Measurements from ENCODE around the gene PRTFDC1.

Gene PRTFDC1

GRCh38 chr10:24884316-24884715 is 68.1 kb downstream of the PRTFDC1 start:
- no peak overlapping the region for H3K9ac ChIP-seq (ENCODE audit: low read length)
- no peaks in the 10 kb centered on the region for H3K4me1 ChIP-seq (ENCODE audit: insufficient read depth, low read length)

GRCh38 chr10:24883176-24883575 is 69.2 kb downstream of the PRTFDC1 start:
- no peak overlapping the region for H3K9ac ChIP-seq (ENCODE audit: low read length)
- no peaks in the 10 kb centered on the region for H3K9me3 ChIP-seq (ENCODE audit: low read length)
- H3K4me3 ChIP-seq (ENCODE audit: low read depth in 1 of 2, low read length in 2 of 2), result no peak overlapping the region
- no peak overlapping the region for H3K27ac ChIP-seq (ENCODE audit: low read depth, low read length)
- H3K27me3 ChIP-seq (ENCODE audit: control insufficient read depth in 1 of 2, insufficient read depth in 2 of 2, low read length in 2 of 2), result no peaks in the 10 kb centered on the region
- no peaks in the 10 kb centered on the region for H3K36me3 ChIP-seq (ENCODE audit: insufficient read depth, low read length)
- H3K4me1 ChIP-seq (ENCODE audit: insufficient read depth, low read length), result no peaks in the 10 kb centered on the region

More at GRCh38 chr10:24884316-24884715, 68.1 kb downstream of the PRTFDC1 start:
- Histone ChIP-seq H3K4me3 (ENCODE audit: low read depth in 1 of 2, low read length in 2 of 2) (no peak overlapping the region), H3K36me3 (ENCODE audit: insufficient read depth, low read length) (no peaks in the 10 kb centered on the region), H3K9me3 (ENCODE audit: low read length) (no peaks in the 10 kb centered on the region), H3K27ac (ENCODE audit: low read depth, low read length) (no peak overlapping the region), H3K27me3 (ENCODE audit: control insufficient read depth in 1 of 2, insufficient read depth in 2 of 2, low read length in 2 of 2) (no peaks in the 10 kb centered on the region)

GRCh38 chr10:24882047-24882698 is 70.2 kb downstream of the PRTFDC1 start:
- Histone ChIP-seq H3K27me3 (ENCODE audit: control insufficient read depth in 1 of 2, insufficient read depth in 2 of 2, low read length in 2 of 2) (no peaks in the 10 kb centered on the region), H3K4me1 (ENCODE audit: insufficient read depth, low read length) (no peaks in the 10 kb centered on the region), H3K9ac (ENCODE audit: low read length) (no peak overlapping the region), H3K9me3 (ENCODE audit: low read length) (no peaks in the 10 kb centered on the region), H3K4me3 (ENCODE audit: low read depth in 1 of 2, low read length in 2 of 2) (no peak overlapping the region), H3K27ac (ENCODE audit: low read depth, low read length) (no peak overlapping the region), H3K36me3 (ENCODE audit: insufficient read depth, low read length) (no peaks in the 10 kb centered on the region)

- Histone ChIP-seq H3K9ac (ENCODE audit: low read length) (no peak overlapping the region), H3K9me3 (ENCODE audit: low read length) (no peaks in the 10 kb centered on the region), H3K4me1 (ENCODE audit: insufficient read depth, low read length) (no peaks in the 10 kb centered on the region), H3K27ac (ENCODE audit: low read depth, low read length) (no peak overlapping the region), H3K27me3 (ENCODE audit: control insufficient read depth in 1 of 2, insufficient read depth in 2 of 2, low read length in 2 of 2) (no peaks in the 10 kb centered on the region), H3K36me3 (ENCODE audit: insufficient read depth, low read length) (no peaks in the 10 kb centered on the region), H3K4me3 (ENCODE audit: low read depth in 1 of 2, low read length in 2 of 2) (no peak overlapping the region)
These were observed 72.5 kb downstream of the PRTFDC1 start for GRCh38 chr10:24879861-24880260.

GRCh38 chr10:24874133-24874532 is 78.3 kb downstream of the PRTFDC1 start:
- H3K4me1 ChIP-seq (ENCODE audit: insufficient read depth, low read length), result peaks cover 12% of the 10 kb centered on the region
- no peaks in the 10 kb centered on the region for H3K36me3 ChIP-seq (ENCODE audit: insufficient read depth, low read length)
- H3K9ac ChIP-seq (ENCODE audit: low read length), result no peak overlapping the region
- no peak overlapping the region for H3K4me3 ChIP-seq (ENCODE audit: low read depth in 1 of 2, low read length in 2 of 2)
- no peaks in the 10 kb centered on the region for H3K27me3 ChIP-seq (ENCODE audit: control insufficient read depth in 1 of 2, insufficient read depth in 2 of 2, low read length in 2 of 2)
- H3K9me3 ChIP-seq (ENCODE audit: low read length), result no peaks in the 10 kb centered on the region
- no peak overlapping the region for H3K27ac ChIP-seq (ENCODE audit: low read depth, low read length)

- no peak overlapping the region for H3K9ac ChIP-seq (ENCODE audit: low read length)
- no peaks in the 10 kb centered on the region for H3K9me3 ChIP-seq (ENCODE audit: low read length)
- no peak overlapping the region for H3K4me3 ChIP-seq (ENCODE audit: low read depth in 1 of 2, low read length in 2 of 2)
- no peaks in the 10 kb centered on the region for H3K36me3 ChIP-seq (ENCODE audit: insufficient read depth, low read length)
- no peak overlapping the region for H3K27ac ChIP-seq (ENCODE audit: low read depth, low read length)
- H3K27me3 ChIP-seq (ENCODE audit: control insufficient read depth in 1 of 2, insufficient read depth in 2 of 2, low read length in 2 of 2), result no peaks in the 10 kb centered on the region
- peaks cover 12% of the 10 kb centered on the region for H3K4me1 ChIP-seq (ENCODE audit: insufficient read depth, low read length)
These were observed 79.1 kb downstream of the PRTFDC1 start for GRCh38 chr10:24873281-24873683.

- no peak overlapping the region for H3K27ac ChIP-seq (ENCODE audit: low read depth, low read length)
- no peaks in the 10 kb centered on the region for H3K9me3 ChIP-seq (ENCODE audit: low read length)
- no peaks in the 10 kb centered on the region for H3K27me3 ChIP-seq (ENCODE audit: control insufficient read depth in 1 of 2, insufficient read depth in 2 of 2, low read length in 2 of 2)
- H3K9ac ChIP-seq (ENCODE audit: low read length), result no peak overlapping the region
- peaks cover 12% of the 10 kb centered on the region for H3K4me1 ChIP-seq (ENCODE audit: insufficient read depth, low read length)
- H3K4me3 ChIP-seq (ENCODE audit: low read depth in 1 of 2, low read length in 2 of 2), result no peak overlapping the region
- no peaks in the 10 kb centered on the region for H3K36me3 ChIP-seq (ENCODE audit: insufficient read depth, low read length)
These were observed 79.6 kb downstream of the PRTFDC1 start for GRCh38 chr10:24872790-24873182.

GRCh38 chr10:24872049-24872789 is 80.2 kb downstream of the PRTFDC1 start:
- H3K36me3 ChIP-seq (ENCODE audit: insufficient read depth, low read length), result no peaks in the 10 kb centered on the region
- peaks cover 12% of the 10 kb centered on the region for H3K4me1 ChIP-seq (ENCODE audit: insufficient read depth, low read length)
- H3K27ac ChIP-seq (ENCODE audit: low read depth, low read length), result no peak overlapping the region
- no peaks in the 10 kb centered on the region for H3K27me3 ChIP-seq (ENCODE audit: control insufficient read depth in 1 of 2, insufficient read depth in 2 of 2, low read length in 2 of 2)
- H3K9ac ChIP-seq (ENCODE audit: low read length), result no peak overlapping the region
- H3K9me3 ChIP-seq (ENCODE audit: low read length), result no peaks in the 10 kb centered on the region
- no peak overlapping the region for H3K4me3 ChIP-seq (ENCODE audit: low read depth in 1 of 2, low read length in 2 of 2)

- Histone ChIP-seq H3K9ac (ENCODE audit: low read length) (no peak overlapping the region), H3K4me3 (ENCODE audit: low read depth in 1 of 2, low read length in 2 of 2) (no peak overlapping the region), H3K9me3 (ENCODE audit: low read length) (no peaks in the 10 kb centered on the region), H3K4me1 (ENCODE audit: insufficient read depth, low read length) (peaks cover 12% of the 10 kb centered on the region), H3K27me3 (ENCODE audit: control insufficient read depth in 1 of 2, insufficient read depth in 2 of 2, low read length in 2 of 2) (no peaks in the 10 kb centered on the region), H3K27ac (ENCODE audit: low read depth, low read length) (no peak overlapping the region), H3K36me3 (ENCODE audit: insufficient read depth, low read length) (no peaks in the 10 kb centered on the region)
These were observed 81.1 kb downstream of the PRTFDC1 start for GRCh38 chr10:24871011-24871935.

GRCh38 chr10:24869354-24870015 is 82.9 kb downstream of the PRTFDC1 start:
- H3K9me3 ChIP-seq (ENCODE audit: low read length), result no peaks in the 10 kb centered on the region
- H3K36me3 ChIP-seq (ENCODE audit: insufficient read depth, low read length), result no peaks in the 10 kb centered on the region
- peaks cover 12% of the 10 kb centered on the region for H3K4me1 ChIP-seq (ENCODE audit: insufficient read depth, low read length)
- H3K4me3 ChIP-seq (ENCODE audit: low read depth in 1 of 2, low read length in 2 of 2), result no peak overlapping the region
- no peak overlapping the region for H3K9ac ChIP-seq (ENCODE audit: low read length)
- no peaks in the 10 kb centered on the region for H3K27me3 ChIP-seq (ENCODE audit: control insufficient read depth in 1 of 2, insufficient read depth in 2 of 2, low read length in 2 of 2)
- H3K27ac ChIP-seq (ENCODE audit: low read depth, low read length), result no peak overlapping the region

Data from muscle layer of colon (tissue), 2 donors.